GM21360 (cell line): ENCODE results near the gene YEATS4.
A peak's percentile ranks its signal among the peaks of the same experiment; 100 is the strongest.
"Not testable (repeated sequence)": the region's sequence is repeated elsewhere in the genome, so short reads cannot be mapped to it uniquely, and the experiment has no call there.

Source experiments
- ATAC-seq: cut with Tn5 transposase; IDR thresholded peaks from one replicate; pipeline ENCODE4 v1.9.1; 2021; ENCODE audit warnings: mild to moderate bottlenecking, moderate library complexity; ENCODE audit not compliant: unreplicated experiment

Gene YEATS4

GRCh38 chr12:69359531-69360347, at the start of gene YEATS4:
TSS of gene YEATS4 (plus strand) at chr12:69359743. CDS start at chr12:69359973, 230 bp downstream.
- peak; percentile 79 for ATAC-seq

- ATAC-seq = no peak
These were observed 46.3 kb upstream of the YEATS4 start for GRCh38 chr12:69313209-69313608.

GRCh38 chr12:69316784-69317183, 42.8 kb upstream of the YEATS4 start:
- ATAC-seq = not testable (repeated sequence)

GRCh38 chr12:69317233-69317632, 42.3 kb upstream of the YEATS4 start:
- ATAC-seq = not testable (repeated sequence)

- no peak for ATAC-seq
These were observed 41.3 kb upstream of the YEATS4 start for GRCh38 chr12:69318225-69318624.

GRCh38 chr12:69321351-69321750, 38.2 kb upstream of the YEATS4 start:
- no peak for ATAC-seq

GRCh38 chr12:69324797-69325466, 34.6 kb upstream of the YEATS4 start:
- peak; percentile 98 for ATAC-seq

GRCh38 chr12:69328426-69328825, 31.1 kb upstream of the YEATS4 start:
- no peak for ATAC-seq

GRCh38 chr12:69329669-69330428, 29.7 kb upstream of the YEATS4 start:
- no peak for ATAC-seq

- ATAC-seq = peak; percentile 75
These were observed 28.8 kb upstream of the YEATS4 start for GRCh38 chr12:69330475-69331473.

GRCh38 chr12:69331519-69331908, 28.0 kb upstream of the YEATS4 start:
- ATAC-seq = no peak

GRCh38 chr12:69331909-69332684, 27.4 kb upstream of the YEATS4 start:
- ATAC-seq = no peak

- no peak for ATAC-seq
These were observed 26.7 kb upstream of the YEATS4 start for GRCh38 chr12:69332815-69333358.

GRCh38 chr12:69334158-69334557, 25.4 kb upstream of the YEATS4 start:
- no peak for ATAC-seq

- ATAC-seq = no peak
These were observed 22.0 kb upstream of the YEATS4 start for GRCh38 chr12:69337311-69338090.

GRCh38 chr12:69338120-69338859, 21.3 kb upstream of the YEATS4 start:
- ATAC-seq = no peak

GRCh38 chr12:69338936-69339335, 20.6 kb upstream of the YEATS4 start:
- no peak for ATAC-seq

- ATAC-seq = no peak
These were observed 19.5 kb upstream of the YEATS4 start for GRCh38 chr12:69339999-69340398.
